Calu3 (cell line): Measurements from ENCODE around the gene USP3. TPM values are rescaled to one million over a fixed set of nuclear protein-coding genes. Genes with fewer than 3 reads are reported as not detected.

Experiments
- BruUV-seq: library from RNA; stranded (reverse); fragments of 400-500 nt; replicated peaks from 2 replicates; lab custom pipeline; 2021; lab: Mats Ljungman, UMichigan
- CTCF ChIA-PET: fragments of 300-600 bp; sonication (Branson Sonifier 250); formaldehyde crosslinking; loops from one replicate; lab custom pipeline; 2022; ENCODE audit warnings: antibody characterized with exemption; lab: Charles Lee
- DNase-seq: peaks from one replicate; pipeline ENCODE4 v3.0.0; 2022
- H3K27ac Mint-ChIP-seq: one replicate; pipeline ENCODE4 v1.8.0; 2022; ENCODE audit warnings: mixed read lengths; ENCODE audit not compliant: unreplicated experiment
- H3K27me3 Mint-ChIP-seq: one replicate; pipeline ENCODE4 v1.8.0; 2022; ENCODE audit warnings: mixed read lengths; ENCODE audit not compliant: unreplicated experiment
- H3K36me3 Mint-ChIP-seq: one replicate; pipeline ENCODE4 v1.8.0; 2022; ENCODE audit warnings: mild to moderate bottlenecking, moderate library complexity, mixed read lengths; ENCODE audit not compliant: insufficient read depth, unreplicated experiment
- H3K4me1 Mint-ChIP-seq: one replicate; pipeline ENCODE4 v1.8.0; 2022; ENCODE audit warnings: mild to moderate bottlenecking, low read depth, mixed read lengths; ENCODE audit not compliant: unreplicated experiment
- H3K4me3 Mint-ChIP-seq: one replicate; pipeline ENCODE4 v1.8.0; 2022; ENCODE audit warnings: mild to moderate bottlenecking, low read depth, moderate library complexity, mixed read lengths; ENCODE audit not compliant: unreplicated experiment
- H3K9me3 Mint-ChIP-seq: one replicate; pipeline ENCODE4 v1.8.0; 2022; ENCODE audit warnings: low read depth, mixed read lengths; ENCODE audit not compliant: unreplicated experiment
- intact Hi-C: fragments of 100-400 bp; cut with micrococcal nuclease; formaldehyde crosslinking; loops from one replicate; pipeline ENCODE4 v1.10.0; 2022; ENCODE audit not compliant: unreplicated experiment
- total RNA-seq: library from RNA; stranded (reverse); gene quantifications from 2 replicates; pipeline ENCODE4 v1.2.3, GENCODE V29; 2022
- TF ChIP-seq, protein P1 (sequence below): fragments of 200-600 bp; IDR thresholded peaks from one replicate; pipeline ENCODE4 v1.8.0; 2022; ENCODE audit warnings: antibody characterized with exemption; ENCODE audit not compliant: unreplicated experiment

USP3 gene
- total RNA-seq, 1 experiment from 2014 or later = 80.8 TPM

DNA sequence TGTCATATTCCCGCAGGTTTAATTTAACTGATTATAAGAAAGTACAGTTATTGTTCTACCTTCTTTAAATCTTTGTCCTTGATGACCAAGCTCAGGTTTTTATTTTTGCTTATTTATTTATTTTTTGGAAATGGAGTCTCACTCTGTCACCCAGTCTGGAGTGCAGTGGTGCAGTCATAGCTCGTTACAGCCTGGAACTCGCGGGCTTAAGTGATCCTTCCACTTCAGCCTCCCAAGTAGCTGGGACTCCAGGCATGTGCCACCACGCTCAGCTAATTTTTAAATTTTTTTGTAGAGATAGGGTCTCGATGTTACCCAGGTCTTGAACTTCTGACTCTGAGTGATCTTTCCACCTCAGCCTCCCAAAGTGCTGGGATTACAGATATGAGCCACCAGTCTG, 8.9 kb downstream of the USP3 start:
- Mint-ChIP-seq H3K36me3 (peaks cover 5% of the 10 kb centered on the region), H3K9me3 (no peaks in the 10 kb centered on the region), H3K27me3 (no peaks in the 10 kb centered on the region), H3K4me1 (peaks cover 83% of the 10 kb centered on the region), H3K4me3 (no peak overlapping the region), H3K27ac (no peak overlapping the region)
- CTCF ChIA-PET = interaction anchor here (0.8 to 1.3 kb wide), 3 partner anchors 12 to 269 kb away, joined by 3 to 4 read pairs (median 4); no protein-coding TSS in a partner anchor
- no peak for DNase-seq
- BruUV-seq = no TSS peak
- TF ChIP-seq, protein P1, sequence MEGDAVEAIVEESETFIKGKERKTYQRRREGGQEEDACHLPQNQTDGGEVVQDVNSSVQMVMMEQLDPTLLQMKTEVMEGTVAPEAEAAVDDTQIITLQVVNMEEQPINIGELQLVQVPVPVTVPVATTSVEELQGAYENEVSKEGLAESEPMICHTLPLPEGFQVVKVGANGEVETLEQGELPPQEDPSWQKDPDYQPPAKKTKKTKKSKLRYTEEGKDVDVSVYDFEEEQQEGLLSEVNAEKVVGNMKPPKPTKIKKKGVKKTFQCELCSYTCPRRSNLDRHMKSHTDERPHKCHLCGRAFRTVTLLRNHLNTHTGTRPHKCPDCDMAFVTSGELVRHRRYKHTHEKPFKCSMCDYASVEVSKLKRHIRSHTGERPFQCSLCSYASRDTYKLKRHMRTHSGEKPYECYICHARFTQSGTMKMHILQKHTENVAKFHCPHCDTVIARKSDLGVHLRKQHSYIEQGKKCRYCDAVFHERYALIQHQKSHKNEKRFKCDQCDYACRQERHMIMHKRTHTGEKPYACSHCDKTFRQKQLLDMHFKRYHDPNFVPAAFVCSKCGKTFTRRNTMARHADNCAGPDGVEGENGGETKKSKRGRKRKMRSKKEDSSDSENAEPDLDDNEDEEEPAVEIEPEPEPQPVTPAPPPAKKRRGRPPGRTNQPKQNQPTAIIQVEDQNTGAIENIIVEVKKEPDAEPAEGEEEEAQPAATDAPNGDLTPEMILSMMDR = no peak
- intact Hi-C loops = loop anchor here (5.0 kb wide), 1 partner anchor 39 kb away; no protein-coding TSS in a partner anchor

DNA sequence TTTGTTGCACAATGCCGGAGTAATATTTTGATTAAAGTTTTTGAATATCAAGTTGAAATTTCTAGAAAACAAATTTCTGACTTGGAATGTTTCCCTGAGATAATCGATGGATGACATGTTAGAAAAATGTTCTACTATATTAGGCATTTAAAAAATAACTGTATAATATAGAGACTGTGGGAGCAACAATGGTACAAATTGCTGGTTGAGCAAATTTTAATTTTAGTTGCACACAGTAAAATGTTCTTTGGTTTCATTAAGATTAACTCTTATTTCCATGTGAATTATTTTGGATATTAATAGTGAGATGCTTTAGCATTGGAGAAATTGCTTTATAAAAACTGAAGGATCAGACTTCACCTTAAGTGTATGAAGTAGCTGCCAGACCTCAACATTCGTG, 9.3 kb downstream of the USP3 start:
- CTCF ChIA-PET = interaction anchor here (1.3 kb wide), 1 partner anchor 12 kb away, joined by 4 read pairs; no protein-coding TSS in a partner anchor
- TF ChIP-seq, protein P1 = no peak
- no peak overlapping the region for H3K4me3 Mint-ChIP-seq
- BruUV-seq = no TSS peak
- H3K27me3 Mint-ChIP-seq = no peaks in the 10 kb centered on the region
- H3K4me1 Mint-ChIP-seq = peaks cover 80% of the 10 kb centered on the region
- no peak for DNase-seq
- no peaks in the 10 kb centered on the region for H3K9me3 Mint-ChIP-seq
- intact Hi-C loops = loop anchor here (5.0 kb wide), 1 partner anchor 39 kb away; no protein-coding TSS in a partner anchor
- H3K36me3 Mint-ChIP-seq = peaks cover 5% of the 10 kb centered on the region
- peak overlapping the region; percentile 57 for H3K27ac Mint-ChIP-seq

DNA sequence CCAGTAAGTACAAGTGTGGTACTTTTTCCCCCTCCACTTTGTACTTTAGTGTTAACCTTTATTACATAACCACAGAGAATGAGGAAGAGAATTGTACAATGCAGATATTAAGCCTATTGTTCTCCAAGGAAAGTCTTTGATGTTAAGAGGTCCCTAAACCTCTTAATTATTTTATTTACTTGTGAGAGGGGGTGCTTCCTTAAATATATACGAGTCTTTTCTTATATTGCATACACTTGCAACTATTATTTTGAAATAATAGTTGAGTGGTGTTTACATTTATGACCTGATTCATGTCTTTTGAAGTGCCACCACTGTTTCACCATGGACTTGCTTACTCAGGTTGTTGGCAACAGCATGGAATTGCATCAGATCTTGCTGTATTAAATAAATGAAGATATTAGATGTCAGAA, 10.1 kb downstream of the USP3 start:
- intact Hi-C loops = loop anchor here (5.0 kb wide), 1 partner anchor 38 kb away; no protein-coding TSS in a partner anchor
- BruUV-seq = no TSS peak
- peaks cover 80% of the 10 kb centered on the region for H3K4me1 Mint-ChIP-seq
- H3K27me3 Mint-ChIP-seq = no peaks in the 10 kb centered on the region
- H3K36me3 Mint-ChIP-seq = peaks cover 5% of the 10 kb centered on the region
- no peaks in the 10 kb centered on the region for H3K9me3 Mint-ChIP-seq
- peak overlapping the region; percentile 57 for H3K27ac Mint-ChIP-seq
- CTCF ChIA-PET = interaction anchor here (1.3 kb wide), 1 partner anchor 13 kb away, joined by 4 read pairs; no protein-coding TSS in a partner anchor
- no peak overlapping the region for H3K4me3 Mint-ChIP-seq
- peak; percentile 28 for DNase-seq
- TF ChIP-seq, protein P1 = no peak

DNA sequence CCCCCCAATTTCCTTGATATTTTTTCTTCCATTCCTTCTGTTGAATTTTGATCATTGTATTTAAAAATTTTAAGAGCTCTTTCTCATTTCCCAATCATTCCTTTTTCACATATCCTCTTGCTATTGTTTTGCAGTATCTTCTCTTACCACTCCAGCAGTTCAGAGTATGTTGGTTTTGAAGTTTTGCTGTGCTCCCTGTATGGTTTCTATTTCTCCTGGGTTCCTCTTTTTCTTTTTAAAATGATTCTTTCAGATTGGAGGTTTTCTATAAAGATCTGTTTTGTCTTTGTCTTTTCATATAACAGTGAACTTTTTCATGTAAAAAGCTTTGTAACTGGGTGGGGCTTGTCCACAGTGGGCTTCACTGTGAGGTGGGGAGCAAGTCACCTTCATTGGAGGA, 12.8 kb downstream of the USP3 start:
- no peaks in the 10 kb centered on the region for H3K9me3 Mint-ChIP-seq
- no peak overlapping the region for H3K4me3 Mint-ChIP-seq
- peaks cover 4% of the 10 kb centered on the region for H3K36me3 Mint-ChIP-seq
- no TSS peak for BruUV-seq
- DNase-seq = no peak
- peaks cover 60% of the 10 kb centered on the region for H3K4me1 Mint-ChIP-seq
- CTCF ChIA-PET = interaction anchor here (0.6 to 1.6 kb wide), 8 partner anchors 9 to 82 kb away, joined by 3 to 7 read pairs (median 3); no protein-coding TSS in a partner anchor
- TF ChIP-seq, protein P1 = no peak
- H3K27me3 Mint-ChIP-seq = no peaks in the 10 kb centered on the region
- intact Hi-C loops = loop anchor here (2.0 kb wide), 1 partner anchor 68 kb away; no protein-coding TSS in a partner anchor
- peak overlapping the region; percentile 8 for H3K27ac Mint-ChIP-seq
